ENCODE results near the gene MEX3A.
A peak's percentile ranks its signal among the peaks of the same experiment; 100 is the strongest.

Gene MEX3A

GRCh38 chr1:156100205-156100995 is 18.1 kb upstream of the MEX3A start:
- TF ChIP-seq CTCF (IDR thresholded peaks at IDR 0.05): no peak

- TF ChIP-seq CTCF (IDR thresholded peaks at IDR 0.05): no peak
These were observed 17.0 kb upstream of the MEX3A start for GRCh38 chr1:156099282-156099681.

GRCh38 chr1:156098784-156099183 is 16.5 kb upstream of the MEX3A start:
- no peak for TF ChIP-seq CTCF (IDR thresholded peaks at IDR 0.05)

- no peak for TF ChIP-seq CTCF (IDR thresholded peaks at IDR 0.05)
These were observed 15.4 kb upstream of the MEX3A start for GRCh38 chr1:156097499-156098178.

- peak; percentile 98 for TF ChIP-seq CTCF (IDR thresholded peaks at IDR 0.05)
These were observed 14.6 kb upstream of the MEX3A start for GRCh38 chr1:156096640-156097391.

GRCh38 chr1:156095906-156096508 is 13.7 kb upstream of the MEX3A start:
- TF ChIP-seq CTCF (IDR thresholded peaks at IDR 0.05): no peak

- no peak for TF ChIP-seq CTCF (IDR thresholded peaks at IDR 0.05)
These were observed 9.3 kb upstream of the MEX3A start for GRCh38 chr1:156091610-156092009.
